Muscle layer of duodenum (tissue), 2 donors: ENCODE data around the gene PSME2.

ENCODE experiments used
- H3K27ac ChIP-seq: one replicate; pipeline ENCODE4 v1.7.0; 2013; ENCODE audit warnings: mild to moderate bottlenecking, low read length
- H3K27me3 ChIP-seq: one replicate; pipeline ENCODE4 v1.7.0; 2013; ENCODE audit warnings: low read depth, mild to moderate bottlenecking, control low read depth, low read length
- H3K36me3 ChIP-seq, 2 donors: one replicate each; pipeline ENCODE4 v1.7.0; 2013; ENCODE audit warnings: low read length in 2 of 2, control low read depth in 1 of 2, mild to moderate bottlenecking in 1 of 2; ENCODE audit not compliant: insufficient read depth in 2 of 2, control insufficient read depth in 1 of 2
- H3K4me1 ChIP-seq, 2 donors: one replicate each; pipeline ENCODE4 v1.7.0; 2013; ENCODE audit warnings: low read length in 2 of 2, mild to moderate bottlenecking in 2 of 2, control low read depth in 1 of 2, moderate library complexity in 1 of 2; ENCODE audit not compliant: insufficient read depth in 2 of 2, control insufficient read depth in 1 of 2
- H3K4me3 ChIP-seq, 2 donors: one replicate each; pipeline ENCODE4 v1.7.0; 2013; ENCODE audit warnings: low read length in 2 of 2, low read depth in 1 of 2, mild to moderate bottlenecking in 1 of 2
- H3K9me3 ChIP-seq, 2 donors: one replicate each; pipeline ENCODE4 v1.7.0; 2013; ENCODE audit warnings: low read length in 2 of 2, control low read depth in 1 of 2, mild to moderate bottlenecking in 1 of 2; ENCODE audit not compliant: control insufficient read depth in 1 of 2
- donor health status: healthy.

The PSME2 gene

DNA sequence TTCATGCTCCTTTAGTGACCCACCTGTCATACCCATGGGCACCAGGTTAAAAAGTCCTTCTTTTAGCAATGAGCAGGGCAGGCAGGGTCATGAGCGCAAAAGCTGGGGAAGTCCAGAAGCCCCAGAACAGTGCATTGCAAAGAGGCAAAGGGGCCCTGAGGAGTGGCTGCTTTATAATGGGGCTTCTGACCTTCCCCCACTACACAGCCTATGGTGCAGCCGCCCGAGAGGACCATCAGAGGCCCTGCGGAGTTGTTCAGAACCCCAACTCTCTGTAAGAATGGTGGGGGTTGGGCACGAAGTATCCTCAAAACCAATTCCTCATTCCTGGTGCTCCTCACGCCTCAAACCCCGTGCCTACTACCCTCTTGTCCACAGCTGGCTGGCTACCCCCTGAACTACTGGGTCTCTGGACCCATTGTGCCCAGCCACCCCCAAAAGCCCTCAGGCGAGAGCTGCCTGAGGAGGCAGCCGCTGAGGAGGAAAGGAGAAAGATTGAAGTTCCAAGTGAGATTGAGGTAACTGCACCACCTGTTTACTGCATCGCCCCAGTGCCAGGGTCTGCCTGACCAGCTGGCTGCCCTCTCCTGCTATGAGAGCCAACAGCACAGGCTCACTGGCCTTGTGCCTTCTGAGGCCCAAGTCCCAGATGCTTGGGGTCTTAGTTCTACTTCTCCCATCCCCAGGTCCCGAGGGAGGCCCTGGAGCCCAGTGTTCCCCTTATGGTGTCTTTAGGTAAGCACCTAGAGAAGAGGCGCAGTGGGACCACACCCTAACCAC lies 32.2 kb upstream of the PSME2 start:
- H3K4me3 ChIP-seq = no peak overlapping the region
- no peaks in the 10 kb centered on the region for H3K9me3 ChIP-seq
- peaks cover 42 to 73% of the 10 kb centered on the region in 2 donors for H3K36me3 ChIP-seq
- H3K4me1 ChIP-seq = peaks cover 0 to 3% of the 10 kb centered on the region in 2 donors
- no peaks in the 10 kb centered on the region for H3K27me3 ChIP-seq
- H3K27ac ChIP-seq = no peak overlapping the region

DNA sequence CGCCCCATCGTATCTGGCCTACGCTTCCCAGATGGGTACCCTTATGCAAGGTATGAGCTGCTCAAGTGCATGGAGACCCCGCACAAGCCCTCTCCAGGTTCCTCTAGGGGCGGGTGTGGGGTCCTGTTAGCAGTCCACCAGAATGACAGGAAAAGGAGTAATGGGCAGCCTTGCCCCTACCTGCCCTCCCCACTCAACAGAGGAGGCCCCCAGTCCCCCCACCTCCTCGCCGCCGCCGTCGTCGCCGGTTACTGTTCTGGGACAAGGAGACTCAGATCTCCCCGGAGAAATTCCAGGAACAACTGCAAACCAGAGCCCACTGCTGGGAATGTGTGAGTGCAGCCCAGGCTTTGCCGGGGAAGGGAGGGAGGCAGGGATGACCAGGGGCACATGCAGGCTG lies 31.5 kb upstream of the PSME2 start:
- Histone ChIP-seq H3K27me3 (no peaks in the 10 kb centered on the region), H3K36me3 (peaks cover 37 to 66% of the 10 kb centered on the region in 2 donors), H3K4me3 (no peak overlapping the region), H3K27ac (no peak overlapping the region), H3K9me3 (no peaks in the 10 kb centered on the region), H3K4me1 (peaks cover 0 to 3% of the 10 kb centered on the region in 2 donors)

DNA sequence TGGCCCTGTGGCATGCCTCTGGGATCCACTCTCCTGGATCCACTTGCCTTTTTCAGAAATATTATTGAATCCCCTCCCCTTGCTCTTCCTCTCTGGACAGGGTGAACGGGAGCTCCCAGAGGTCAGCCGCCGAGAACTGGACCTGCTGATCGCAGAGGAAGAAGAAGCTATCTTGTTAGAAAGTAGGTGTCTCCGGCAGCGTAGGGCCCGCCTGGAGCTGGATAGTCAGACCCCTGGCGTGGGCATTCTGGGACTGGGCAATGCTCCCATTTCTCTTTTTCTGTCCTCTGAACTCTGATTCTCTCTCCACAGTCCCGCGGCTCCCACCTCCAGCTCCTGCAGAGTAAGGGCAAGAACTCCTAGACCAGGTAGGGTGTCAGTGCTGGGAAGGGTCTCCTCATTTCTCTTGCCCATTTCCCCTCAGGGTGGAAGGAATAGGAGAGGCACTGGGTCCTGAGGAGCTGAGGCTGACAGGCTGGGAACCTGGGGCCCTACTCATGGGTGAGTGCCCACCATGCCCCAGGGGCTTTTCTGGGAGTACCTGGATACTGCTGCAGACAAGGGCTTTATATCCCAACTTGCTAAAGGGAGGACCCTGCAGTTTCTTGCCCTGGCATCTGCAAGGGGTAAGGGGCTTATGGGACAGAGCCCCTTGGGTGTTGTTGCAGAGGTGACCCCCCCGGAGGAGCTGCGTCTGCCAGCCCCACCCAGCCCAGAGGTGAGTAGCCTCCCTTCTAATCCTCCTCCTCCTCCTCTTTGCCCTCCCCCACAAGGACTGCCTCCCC lies 30.8 kb upstream of the PSME2 start:
- Histone ChIP-seq H3K9me3 (no peaks in the 10 kb centered on the region), H3K4me3 (no peak overlapping the region), H3K36me3 (peaks cover 33 to 60% of the 10 kb centered on the region in 2 donors), H3K27ac (no peak overlapping the region), H3K4me1 (peaks cover 0 to 6% of the 10 kb centered on the region in 2 donors), H3K27me3 (no peaks in the 10 kb centered on the region)

DNA sequence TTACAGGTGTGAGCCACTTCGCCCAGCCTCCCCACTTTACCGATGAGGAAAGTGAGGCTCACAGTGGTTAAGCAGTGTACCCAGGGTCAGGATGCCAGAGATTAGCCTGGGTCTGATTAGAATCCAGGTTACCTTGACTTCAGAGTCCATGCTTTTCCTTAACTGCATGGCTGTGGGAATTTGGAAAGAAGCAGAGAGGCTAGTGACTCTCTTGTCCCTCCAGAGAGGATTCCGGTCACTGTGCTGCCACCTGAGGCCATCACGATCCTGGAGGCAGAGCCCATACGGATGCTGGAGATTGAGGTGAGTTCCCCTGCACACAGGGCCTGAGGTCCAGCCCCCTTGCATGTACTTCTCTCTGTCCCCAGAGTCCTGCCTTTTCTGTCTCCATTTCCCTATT lies 30.2 kb upstream of the PSME2 start:
- H3K4me1 ChIP-seq = peaks cover 0 to 10% of the 10 kb centered on the region in 2 donors
- H3K36me3 ChIP-seq = peaks cover 27 to 53% of the 10 kb centered on the region in 2 donors
- no peaks in the 10 kb centered on the region for H3K27me3 ChIP-seq
- no peak overlapping the region for H3K27ac ChIP-seq
- no peak overlapping the region for H3K4me3 ChIP-seq
- H3K9me3 ChIP-seq = no peaks in the 10 kb centered on the region

DNA sequence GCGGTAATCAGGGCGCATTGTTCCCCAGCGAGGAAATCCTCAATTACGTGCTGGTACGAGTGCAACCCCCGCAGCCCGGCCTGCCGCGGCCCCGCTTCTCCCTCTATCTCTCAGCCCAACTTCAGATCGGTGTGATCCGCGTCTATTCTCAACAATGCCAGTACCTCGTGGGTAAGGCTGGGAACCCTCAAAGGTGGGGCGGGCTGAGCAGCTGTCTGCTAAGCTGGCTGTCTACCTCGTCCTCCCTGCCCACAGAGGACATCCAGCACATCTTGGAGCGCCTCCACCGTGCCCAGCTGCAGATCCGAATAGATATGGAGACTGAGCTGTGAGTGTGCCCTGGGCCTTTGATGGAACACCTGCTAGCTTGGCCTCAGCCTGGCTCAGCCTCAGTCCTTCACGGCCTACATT lies 26.5 kb upstream of the PSME2 start:
- H3K4me3 ChIP-seq = no peak overlapping the region
- no peak overlapping the region for H3K27ac ChIP-seq
- H3K9me3 ChIP-seq = no peaks in the 10 kb centered on the region
- H3K4me1 ChIP-seq = peaks cover 0 to 7% of the 10 kb centered on the region in 2 donors
- peaks cover 13 to 18% of the 10 kb centered on the region in 2 donors for H3K36me3 ChIP-seq
- H3K27me3 ChIP-seq = no peaks in the 10 kb centered on the region

DNA sequence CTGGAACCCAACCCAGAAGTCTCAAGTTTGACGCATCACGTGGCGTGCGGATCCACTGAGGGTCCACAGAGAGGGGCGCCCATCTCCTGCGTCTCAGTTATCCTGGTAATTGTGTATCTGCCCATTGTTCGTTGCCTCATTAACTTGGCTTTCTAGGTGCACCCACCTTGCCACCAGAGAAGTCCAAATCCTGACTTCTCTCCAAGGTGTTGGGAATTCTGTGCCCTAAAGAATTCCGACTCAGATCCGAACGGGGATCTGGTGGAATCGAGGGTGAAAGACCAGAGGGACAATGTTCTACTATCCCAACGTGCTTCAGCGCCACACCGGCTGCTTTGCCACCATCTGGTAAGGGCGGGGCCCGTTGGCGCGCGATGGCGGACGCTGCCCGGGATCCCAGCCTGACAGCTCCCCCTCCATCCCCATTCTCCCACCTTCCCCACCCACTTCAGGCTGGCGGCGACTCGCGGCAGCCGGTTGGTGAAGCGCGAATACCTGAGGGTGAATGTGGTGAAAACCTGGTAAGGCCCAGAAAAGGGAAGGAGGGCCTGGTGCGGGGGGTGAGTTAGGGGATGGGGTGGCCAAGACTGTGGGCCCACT lies 26.0 kb upstream of the PSME2 start:
- no peak overlapping the region for H3K27ac ChIP-seq

DNA sequence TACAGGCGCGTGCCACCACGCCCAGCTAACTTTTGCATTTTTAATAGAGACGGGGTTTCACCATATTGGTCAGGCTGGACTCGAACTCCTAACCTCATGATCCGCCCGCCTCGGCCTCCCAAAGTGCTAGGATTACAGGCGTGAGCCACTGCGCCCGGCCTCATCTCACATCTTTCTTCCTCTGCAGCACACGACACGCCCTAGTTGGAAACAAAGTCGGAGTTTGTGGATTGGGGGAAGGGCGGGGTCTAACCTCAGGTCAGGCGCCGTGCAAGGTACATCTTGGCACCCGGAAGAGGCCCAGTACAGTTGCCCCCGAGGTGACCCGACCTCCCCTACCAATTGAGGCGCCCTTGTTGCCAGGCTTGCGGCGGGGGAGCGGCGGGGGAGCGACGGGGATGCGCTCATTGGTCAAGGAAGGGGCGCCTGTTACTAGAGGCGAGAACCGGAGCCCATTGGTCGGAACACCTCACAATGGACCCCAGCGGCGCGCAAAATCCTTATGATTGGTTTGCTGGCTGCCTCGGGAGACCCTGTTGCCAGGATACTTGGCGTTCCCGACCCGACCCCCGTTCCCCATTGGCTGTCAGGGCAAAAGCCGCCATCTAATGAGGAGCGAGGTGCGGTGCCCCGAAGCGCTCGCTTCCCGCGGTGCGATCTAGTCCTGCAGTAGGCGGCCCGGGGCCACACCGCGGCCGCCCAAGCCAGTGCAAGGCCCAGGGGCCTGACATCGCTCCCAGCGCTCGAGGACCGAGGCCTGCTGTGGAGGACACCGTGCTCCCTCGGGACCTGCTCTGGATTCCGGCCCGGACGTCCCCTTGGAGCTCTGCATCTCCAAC lies 25.2 kb upstream of the PSME2 start, which contains the start of gene REC8:
TSS of gene REC8 (plus strand) at position 659 of the 839 bp plus-strand sequence. CDS start 473 bp downstream, outside the sequence.
- Histone ChIP-seq H3K27me3 (no peaks in the 10 kb centered on the region), H3K27ac (no peak within 1 kb of the TSS), H3K36me3 (peaks cover 13 to 14% of the 10 kb centered on the region in 2 donors), H3K9me3 (no peaks in the 10 kb centered on the region), H3K4me3 (peak within 1 kb of the TSS; percentile 23 to 60), H3K4me1 (peaks cover 0 to 7% of the 10 kb centered on the region in 2 donors)

More for the DNA sequence above, 26.0 kb upstream of the PSME2 start:
- Histone ChIP-seq H3K4me1 (peaks cover 0 to 7% of the 10 kb centered on the region in 2 donors), H3K9me3 (no peaks in the 10 kb centered on the region), H3K36me3 (peaks cover 13 to 15% of the 10 kb centered on the region in 2 donors), H3K27me3 (no peaks in the 10 kb centered on the region), H3K4me3 (peak overlapping the region; percentile 23 to 60)

DNA sequence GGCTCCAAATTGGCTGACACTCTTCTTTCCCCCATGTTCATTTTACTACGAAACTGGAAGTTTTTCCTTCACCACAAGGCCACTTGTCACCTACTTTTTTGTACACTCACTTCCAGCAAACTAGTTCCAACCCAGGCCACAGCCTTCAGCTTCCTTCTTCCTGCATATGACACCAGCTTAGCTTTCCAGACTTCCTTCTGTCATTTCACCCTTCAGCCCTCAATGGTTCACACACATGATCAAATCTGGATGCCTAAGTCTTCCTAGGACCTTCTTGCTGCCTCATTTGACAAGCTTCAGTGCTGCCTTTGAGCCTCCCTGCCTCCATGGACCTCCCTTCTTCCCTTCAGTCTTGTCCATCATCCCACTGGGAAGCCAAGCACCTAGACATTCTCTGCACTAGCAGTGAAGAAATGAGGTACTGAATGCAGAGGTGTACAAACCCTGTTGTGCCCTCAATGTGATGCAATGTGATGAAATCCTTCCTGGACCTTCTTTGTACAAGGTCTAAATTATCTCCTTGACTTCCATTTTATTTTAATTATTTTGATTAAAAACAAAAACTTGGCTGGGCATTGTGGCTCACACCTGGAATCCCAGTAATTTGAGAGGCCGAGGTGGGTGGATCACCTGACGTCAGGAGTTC lies 21.2 kb upstream of the PSME2 start:
- peaks cover 45 to 47% of the 10 kb centered on the region in 2 donors for H3K36me3 ChIP-seq
- H3K4me3 ChIP-seq = no peak overlapping the region
- H3K27me3 ChIP-seq = no peaks in the 10 kb centered on the region
- H3K4me1 ChIP-seq = peaks cover 8 to 16% of the 10 kb centered on the region in 2 donors
- H3K27ac ChIP-seq = no peak overlapping the region
- no peaks in the 10 kb centered on the region for H3K9me3 ChIP-seq

DNA sequence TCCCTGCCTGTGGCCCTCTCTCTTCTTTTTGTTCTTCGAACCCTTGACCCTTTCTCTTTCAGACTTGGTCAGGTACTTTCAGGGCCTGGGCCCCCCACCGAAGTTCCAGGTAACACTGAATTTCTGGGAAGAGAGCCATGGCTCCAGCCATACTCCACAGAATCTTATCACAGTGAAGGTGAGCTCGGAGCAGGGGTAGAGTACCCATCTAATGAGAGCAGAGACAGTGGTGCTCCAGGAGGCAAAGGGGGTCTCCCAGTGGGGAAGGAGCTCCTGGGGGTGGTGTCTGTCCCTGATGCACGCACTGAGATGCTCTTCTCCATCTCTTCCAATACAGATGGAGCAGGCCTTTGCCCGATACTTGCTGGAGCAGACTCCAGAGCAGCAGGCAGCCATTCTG lies 19.4 kb upstream of the PSME2 start:
- H3K36me3 ChIP-seq = peaks cover 46 to 47% of the 10 kb centered on the region in 2 donors
- no peak overlapping the region for H3K4me3 ChIP-seq
- no peaks in the 10 kb centered on the region for H3K27me3 ChIP-seq
- H3K9me3 ChIP-seq = no peaks in the 10 kb centered on the region
- H3K27ac ChIP-seq = no peak overlapping the region
- peaks cover 17 to 19% of the 10 kb centered on the region in 2 donors for H3K4me1 ChIP-seq

DNA sequence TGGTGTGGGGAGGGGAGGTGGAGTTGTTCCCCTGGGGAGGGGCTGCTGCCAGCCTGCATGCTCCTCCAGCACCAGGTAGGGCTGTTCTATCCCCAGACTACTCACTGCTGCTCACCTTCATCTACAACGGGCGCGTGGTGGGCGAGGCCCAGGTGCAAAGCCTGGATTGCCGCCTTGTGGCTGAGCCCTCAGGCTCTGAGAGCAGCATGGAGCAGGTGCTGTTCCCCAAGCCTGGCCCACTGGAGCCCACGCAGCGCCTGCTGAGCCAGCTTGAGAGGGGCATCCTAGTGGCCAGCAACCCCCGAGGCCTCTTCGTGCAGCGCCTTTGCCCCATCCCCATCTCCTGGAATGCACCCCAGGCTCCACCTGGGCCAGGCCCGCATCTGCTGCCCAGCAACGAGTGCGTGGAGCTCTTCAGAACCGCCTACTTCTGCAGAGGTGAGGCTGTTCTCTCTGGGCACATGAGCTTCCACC lies 18.1 kb upstream of the PSME2 start:
- peaks cover 22 to 24% of the 10 kb centered on the region in 2 donors for H3K4me1 ChIP-seq
- H3K27ac ChIP-seq = no peak overlapping the region
- H3K4me3 ChIP-seq = no peak overlapping the region
- peaks cover 57% of the 10 kb centered on the region in 2 donors for H3K36me3 ChIP-seq
- no peaks in the 10 kb centered on the region for H3K9me3 ChIP-seq
- H3K27me3 ChIP-seq = no peaks in the 10 kb centered on the region
